ENCODE measurements around the gene CPLX1.

The CPLX1 gene

DNA sequence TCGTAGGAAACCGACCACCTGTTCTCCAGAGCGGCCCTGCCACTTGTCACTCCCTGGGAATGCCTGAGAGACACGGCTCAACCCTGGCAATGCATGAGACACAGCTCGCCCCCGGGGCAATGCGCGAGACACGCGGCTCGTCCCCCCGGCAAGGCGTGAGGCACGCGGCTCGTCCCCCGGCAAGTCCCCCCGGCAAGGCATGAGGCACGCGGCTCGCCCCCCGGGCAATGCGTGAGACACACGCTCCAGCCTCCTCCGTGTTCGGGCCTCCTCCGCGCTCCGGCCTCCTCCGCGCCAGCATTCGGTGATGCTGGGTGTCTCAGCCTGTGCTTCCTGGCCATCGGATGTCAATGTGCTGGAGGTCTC, 27.5 kb upstream of the CPLX1 start:
- TF ChIP-seq FOXA1 (IDR thresholded peaks at IDR 0.05) (no peak), L3MBTL2 (conservative IDR thresholded peaks at IDR 0.05) (no peak), LEF1 (IDR thresholded peaks at IDR 0.05; ENCODE audit: borderline replicate concordance) (no peak)
- POLR2A ChIA-PET = no interaction called here
- DNase-seq (ENCODE audit: extremely low spot score) = no peak
- CTCF ChIA-PET = no interaction called here

DNA sequence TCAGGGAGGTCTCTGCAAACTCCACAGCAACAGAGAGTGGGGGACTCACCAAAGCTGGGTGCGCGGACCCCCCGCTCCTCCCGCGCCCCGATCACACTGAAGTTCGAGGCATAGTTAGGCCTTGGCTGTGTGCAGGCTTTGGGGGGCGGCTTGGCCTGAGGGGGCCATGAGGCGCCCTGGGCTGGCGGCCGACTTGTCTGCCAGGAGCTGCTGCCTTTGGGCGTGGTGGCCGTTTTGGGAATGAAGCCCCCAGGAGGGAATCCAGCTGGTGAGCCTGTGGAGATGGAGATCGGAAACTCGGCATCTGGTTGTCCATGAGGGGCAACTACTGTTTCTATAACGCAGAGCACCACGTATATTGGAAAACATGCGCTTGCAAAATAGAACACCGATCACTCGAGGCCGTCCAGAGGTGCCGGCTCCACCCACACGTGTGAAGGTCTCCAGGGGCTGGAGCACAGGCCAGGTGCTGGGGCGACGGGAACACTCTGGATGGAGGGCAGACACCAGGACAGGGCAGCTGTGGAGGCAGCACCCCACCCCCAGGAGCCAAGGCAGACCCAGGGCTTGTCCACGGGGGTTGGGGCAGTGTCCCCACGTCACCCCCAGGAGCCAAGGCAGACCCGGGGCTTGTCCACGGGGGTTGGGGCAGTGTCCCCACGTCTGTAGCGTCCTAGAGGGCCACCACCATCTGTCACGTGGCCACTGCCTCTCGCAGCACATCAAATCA, 25.9 kb upstream of the CPLX1 start:
- no peak for DNase-seq (ENCODE audit: extremely low spot score)
- ChIA-PET POLR2A (interaction anchor here (0.6 kb wide), 1 partner anchor 37 kb away, joined by 3 read pairs; no protein-coding TSS in a partner anchor), CTCF (no interaction called here)
- TF ChIP-seq, protein P1, sequence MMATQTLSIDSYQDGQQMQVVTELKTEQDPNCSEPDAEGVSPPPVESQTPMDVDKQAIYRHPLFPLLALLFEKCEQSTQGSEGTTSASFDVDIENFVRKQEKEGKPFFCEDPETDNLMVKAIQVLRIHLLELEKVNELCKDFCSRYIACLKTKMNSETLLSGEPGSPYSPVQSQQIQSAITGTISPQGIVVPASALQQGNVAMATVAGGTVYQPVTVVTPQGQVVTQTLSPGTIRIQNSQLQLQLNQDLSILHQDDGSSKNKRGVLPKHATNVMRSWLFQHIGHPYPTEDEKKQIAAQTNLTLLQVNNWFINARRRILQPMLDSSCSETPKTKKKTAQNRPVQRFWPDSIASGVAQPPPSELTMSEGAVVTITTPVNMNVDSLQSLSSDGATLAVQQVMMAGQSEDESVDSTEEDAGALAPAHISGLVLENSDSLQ (IDR thresholded peaks at IDR 0.05) = no peak
- TF ChIP-seq CTBP1 (IDR thresholded peaks at IDR 0.05; ENCODE audit: borderline replicate concordance) (no peak), FOXA1 (IDR thresholded peaks at IDR 0.05) (no peak), SUZ12 (IDR thresholded peaks at IDR 0.05) (no peak), TARDBP (IDR thresholded peaks at IDR 0.05) (no peak), LEF1 (IDR thresholded peaks at IDR 0.05; ENCODE audit: borderline replicate concordance) (no peak)

DNA sequence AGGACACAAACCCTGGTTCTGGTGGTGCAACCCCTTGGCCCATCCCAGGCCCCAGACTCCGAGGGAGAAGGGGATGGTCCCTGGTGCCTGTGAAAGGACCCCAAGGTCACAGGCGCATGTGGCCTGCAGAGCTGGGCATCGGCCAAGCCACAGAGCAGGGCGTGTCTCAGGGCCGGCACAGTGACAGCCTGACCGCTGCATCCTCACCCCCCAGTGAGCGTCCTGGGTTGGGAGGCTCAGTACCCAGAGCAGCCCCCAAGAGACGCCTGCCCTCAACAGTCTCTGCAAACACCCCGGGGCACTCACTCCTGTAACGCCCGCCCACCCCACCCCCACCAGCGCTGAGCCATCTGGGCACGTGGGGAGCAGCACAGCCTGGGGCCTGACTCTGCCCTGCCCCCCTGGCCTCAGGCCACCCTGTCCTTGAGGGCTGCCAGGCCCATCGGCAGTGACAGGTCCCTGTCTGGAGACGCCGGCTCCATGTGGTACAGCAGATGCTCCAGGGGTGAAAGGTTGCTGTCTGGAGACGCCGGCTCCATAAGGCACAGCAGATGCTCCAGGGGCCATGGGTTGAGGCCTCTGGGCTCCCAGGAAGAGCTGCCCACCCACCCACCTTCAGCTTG, 24.5 kb upstream of the CPLX1 start:
- POLR2A ChIA-PET = no interaction called here
- CTCF ChIA-PET = no interaction called here
- no peak for DNase-seq (ENCODE audit: extremely low spot score)
- no peak for TF ChIP-seq FOXM1 (IDR thresholded peaks at IDR 0.05; ENCODE audit: borderline replicate concordance)
- TF ChIP-seq CTBP1 (IDR thresholded peaks at IDR 0.05; ENCODE audit: borderline replicate concordance) = no peak

DNA sequence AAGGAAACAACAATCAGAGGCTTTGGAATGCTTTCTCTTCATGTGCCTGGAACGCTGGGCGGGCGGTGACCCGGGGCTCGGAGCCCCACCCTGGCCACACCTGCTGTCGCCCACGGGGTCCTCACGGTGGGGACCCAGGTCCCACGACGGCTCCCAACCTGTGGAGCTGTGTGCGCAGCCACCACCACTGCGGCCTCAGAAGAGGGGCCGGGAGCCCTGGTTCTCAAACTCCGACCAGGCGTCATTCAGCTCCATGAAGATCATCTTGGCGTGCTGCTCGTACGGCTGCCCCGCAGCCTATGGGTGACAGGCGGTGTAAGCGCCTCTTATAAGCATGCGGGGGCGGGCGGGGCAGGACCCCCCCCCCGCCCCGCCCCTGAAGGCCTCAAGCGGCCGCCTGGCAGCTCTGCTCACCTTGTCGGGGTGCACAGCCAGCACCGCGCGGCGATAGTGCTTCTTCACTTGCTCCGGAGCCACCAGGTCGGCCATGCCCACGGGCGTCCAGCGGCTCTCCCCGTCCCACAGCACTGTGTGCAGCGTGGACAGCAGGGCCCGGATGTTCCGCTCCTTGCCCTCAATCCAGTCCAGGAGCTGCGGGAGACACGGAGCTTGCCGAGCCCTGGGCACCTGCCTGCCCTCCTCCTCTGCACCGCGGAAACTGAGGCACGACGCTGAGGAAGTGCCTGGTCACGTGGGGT, 23.7 kb upstream of the CPLX1 start:
- CTCF ChIA-PET = no interaction called here
- POLR2A ChIA-PET = no interaction called here
- no peak for DNase-seq (ENCODE audit: extremely low spot score)
- TF ChIP-seq TARDBP (IDR thresholded peaks at IDR 0.05) = no peak
- TF ChIP-seq ARNT (IDR thresholded peaks at IDR 0.05) = no peak
- TF ChIP-seq NFRKB (IDR thresholded peaks at IDR 0.05) = no peak
- no peak for TF ChIP-seq SUZ12 (IDR thresholded peaks at IDR 0.05)

DNA sequence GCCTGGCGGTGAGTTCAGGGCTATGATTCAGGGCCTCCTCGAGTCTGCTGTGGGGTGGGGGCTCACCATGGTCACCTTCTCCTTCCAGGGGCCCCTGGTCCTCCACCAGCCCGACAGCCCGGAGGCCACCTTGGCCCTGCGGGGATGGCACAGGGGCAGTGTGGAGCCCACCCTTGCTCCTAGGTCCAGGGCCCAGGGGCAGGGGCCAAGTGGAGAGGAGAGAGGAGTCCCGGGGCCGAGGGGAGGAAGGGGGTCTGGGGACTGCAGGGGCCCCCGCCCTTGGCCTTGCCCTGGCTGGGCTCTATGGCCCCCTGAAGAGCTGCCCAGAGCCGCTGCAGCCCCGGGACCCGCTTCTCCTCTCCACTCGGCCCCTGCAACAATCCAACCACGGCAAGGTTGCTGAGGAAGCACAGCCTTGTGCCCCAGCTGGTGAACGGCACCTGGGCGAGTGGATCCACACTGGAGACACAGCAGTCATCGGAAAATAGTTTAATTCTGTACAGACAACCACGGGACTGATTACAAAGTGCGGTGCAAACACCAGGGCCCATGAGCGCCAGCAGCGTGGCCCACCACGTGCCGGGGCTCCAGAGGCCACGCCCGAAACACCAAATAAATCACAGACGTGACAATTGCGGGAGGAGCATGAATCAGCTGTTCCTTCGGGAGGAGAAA, 23.0 kb upstream of the CPLX1 start:
- no peak for DNase-seq (ENCODE audit: extremely low spot score)
- ChIA-PET POLR2A (no interaction called here), CTCF (no interaction called here)
- TF ChIP-seq TARDBP (IDR thresholded peaks at IDR 0.05) (no peak), ARNT (IDR thresholded peaks at IDR 0.05) (no peak), ZNF384 (IDR thresholded peaks at IDR 0.05) (no peak), SUZ12 (IDR thresholded peaks at IDR 0.05) (no peak), BHLHE40 (IDR thresholded peaks at IDR 0.05; ENCODE audit: borderline replicate concordance) (no peak), ELF4 (IDR thresholded peaks at IDR 0.05) (no peak), FOXK2 (IDR thresholded peaks at IDR 0.05) (no peak), NFRKB (IDR thresholded peaks at IDR 0.05) (no peak), FOXA1 (IDR thresholded peaks at IDR 0.05) (no peak), CTBP1 (IDR thresholded peaks at IDR 0.05; ENCODE audit: borderline replicate concordance) (no peak), SP1 (IDR thresholded peaks at IDR 0.05) (no peak), HDGF (IDR thresholded peaks at IDR 0.05; ENCODE audit: borderline replicate concordance) (no peak), FOXM1 (IDR thresholded peaks at IDR 0.05; ENCODE audit: borderline replicate concordance) (no peak), LEF1 (IDR thresholded peaks at IDR 0.05; ENCODE audit: borderline replicate concordance) (no peak)
- TF ChIP-seq, protein P1 (IDR thresholded peaks at IDR 0.05) = no peak

DNA sequence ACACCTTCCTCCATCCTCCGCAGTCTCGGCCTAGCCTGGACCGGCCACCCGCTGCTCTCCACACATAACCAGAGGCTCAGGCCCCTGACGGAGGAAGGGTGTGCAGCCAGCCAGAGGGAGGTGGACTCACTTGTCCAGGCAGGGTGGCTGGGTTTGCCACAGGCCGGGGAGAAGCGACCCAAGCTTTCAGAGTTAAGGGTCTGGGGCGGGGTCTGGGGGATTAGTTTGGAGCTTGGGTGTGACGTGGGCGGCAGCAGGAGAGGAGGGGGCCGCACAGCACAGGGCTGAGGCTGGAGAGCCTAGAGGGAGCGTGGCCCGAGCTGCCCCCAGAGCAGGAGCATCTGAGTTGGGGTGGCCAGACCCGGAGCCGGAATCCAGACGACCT, 22.4 kb upstream of the CPLX1 start:
- ChIA-PET POLR2A (no interaction called here), CTCF (no interaction called here)
- TF ChIP-seq FOXA1 (IDR thresholded peaks at IDR 0.05) (no peak), CTBP1 (IDR thresholded peaks at IDR 0.05; ENCODE audit: borderline replicate concordance) (no peak), FOXM1 (IDR thresholded peaks at IDR 0.05; ENCODE audit: borderline replicate concordance) (no peak)
- no peak for DNase-seq (ENCODE audit: extremely low spot score)

DNA sequence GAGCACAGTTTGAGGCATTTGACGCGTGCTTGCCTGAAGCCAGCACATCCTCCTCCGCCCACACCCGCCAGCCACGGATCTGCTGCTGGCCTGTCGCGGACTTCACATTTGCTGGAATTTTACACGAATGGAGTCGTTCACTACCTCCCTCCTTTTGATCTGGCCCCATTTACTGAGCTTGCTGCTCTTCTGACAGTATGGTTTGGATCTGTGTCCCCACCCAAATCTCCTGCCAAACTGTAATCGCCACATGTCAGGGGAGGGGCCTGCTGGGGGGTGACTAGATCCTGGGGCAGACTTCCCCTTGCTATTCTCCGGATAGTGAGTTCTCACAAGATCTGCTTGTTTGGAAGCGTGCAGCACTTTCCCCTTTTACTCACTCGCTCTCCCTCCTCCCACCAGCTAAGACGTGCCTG, 19.9 kb upstream of the CPLX1 start:
- TF ChIP-seq NFRKB (IDR thresholded peaks at IDR 0.05) (no peak), BHLHE40 (IDR thresholded peaks at IDR 0.05; ENCODE audit: borderline replicate concordance) (no peak), SP1 (IDR thresholded peaks at IDR 0.05) (no peak), FOXA1 (IDR thresholded peaks at IDR 0.05) (no peak), ZNF384 (IDR thresholded peaks at IDR 0.05) (no peak), TARDBP (IDR thresholded peaks at IDR 0.05) (no peak), FOXM1 (IDR thresholded peaks at IDR 0.05; ENCODE audit: borderline replicate concordance) (no peak), L3MBTL2 (conservative IDR thresholded peaks at IDR 0.05) (no peak), ARNT (IDR thresholded peaks at IDR 0.05) (no peak), FOXK2 (IDR thresholded peaks at IDR 0.05) (no peak), SUZ12 (IDR thresholded peaks at IDR 0.05) (no peak), ELF4 (IDR thresholded peaks at IDR 0.05) (no peak), LEF1 (IDR thresholded peaks at IDR 0.05; ENCODE audit: borderline replicate concordance) (no peak), CTBP1 (IDR thresholded peaks at IDR 0.05; ENCODE audit: borderline replicate concordance) (no peak), HDGF (IDR thresholded peaks at IDR 0.05; ENCODE audit: borderline replicate concordance) (no peak)
- TF ChIP-seq, protein P1 (IDR thresholded peaks at IDR 0.05) = no peak
- DNase-seq (ENCODE audit: extremely low spot score) = no peak
- ChIA-PET POLR2A (no interaction called here), CTCF (no interaction called here)

Measured in HEK293T (cell line).